HuH-7 (cell line): ENCODE data around the gene PHC2.

ENCODE experiments used
- DNase-seq: peaks from one replicate; pipeline ENCODE4 v3.0.0; 2011; ENCODE audit warnings: low spot score

The PHC2 gene

DNA sequence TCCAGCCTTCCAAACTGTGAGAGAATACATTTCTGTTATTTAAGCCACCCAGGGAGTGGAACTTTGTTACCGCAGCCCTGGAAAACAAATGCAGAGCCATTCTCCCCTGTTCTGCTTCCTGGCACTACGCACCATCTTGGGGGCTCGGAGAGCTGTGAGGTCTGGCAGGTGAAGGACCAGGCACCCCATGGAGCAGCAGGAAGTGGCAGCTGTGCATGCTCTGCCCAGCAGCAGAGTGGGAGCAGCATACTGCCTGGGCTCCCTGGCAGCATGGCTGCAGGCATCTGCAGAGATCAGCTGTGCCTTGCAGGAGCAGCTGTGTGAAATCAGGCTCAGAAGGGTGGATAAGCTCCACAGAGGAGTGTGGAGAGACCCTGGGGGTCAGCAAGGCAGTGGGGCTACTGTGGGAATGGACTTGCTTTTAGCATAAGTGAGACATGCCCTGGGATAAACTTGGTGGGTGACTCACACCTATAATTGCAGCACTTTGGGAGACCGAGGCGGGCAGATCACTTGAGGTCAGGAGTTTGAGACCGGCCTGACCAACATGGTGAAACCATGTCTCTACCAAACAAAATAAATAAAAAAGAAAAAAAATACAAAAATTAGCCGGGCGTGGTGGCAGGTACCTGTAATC, 23.9 kb upstream of the PHC2 start:
- no peak for DNase-seq

DNA sequence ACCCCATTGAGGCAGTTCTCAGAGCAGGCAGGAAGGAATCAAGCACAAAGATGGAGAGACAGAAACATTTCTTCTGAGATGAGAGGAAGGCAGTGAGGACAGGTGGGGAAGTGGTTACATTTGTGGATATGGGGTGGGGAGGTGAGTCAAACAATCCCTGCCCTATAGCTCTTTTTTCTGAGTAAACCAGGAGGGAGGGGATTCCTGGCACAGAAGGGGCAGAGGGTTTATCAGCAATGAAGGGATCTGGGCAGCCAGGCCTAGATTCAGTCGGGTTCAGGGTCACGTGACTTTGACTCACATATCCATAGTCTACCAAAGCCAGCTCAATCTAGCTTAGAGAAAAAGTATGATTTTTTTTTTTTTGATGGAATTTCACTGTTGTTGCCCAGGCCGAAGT, 15.7 kb upstream of the PHC2 start:
- no peak for DNase-seq

DNA sequence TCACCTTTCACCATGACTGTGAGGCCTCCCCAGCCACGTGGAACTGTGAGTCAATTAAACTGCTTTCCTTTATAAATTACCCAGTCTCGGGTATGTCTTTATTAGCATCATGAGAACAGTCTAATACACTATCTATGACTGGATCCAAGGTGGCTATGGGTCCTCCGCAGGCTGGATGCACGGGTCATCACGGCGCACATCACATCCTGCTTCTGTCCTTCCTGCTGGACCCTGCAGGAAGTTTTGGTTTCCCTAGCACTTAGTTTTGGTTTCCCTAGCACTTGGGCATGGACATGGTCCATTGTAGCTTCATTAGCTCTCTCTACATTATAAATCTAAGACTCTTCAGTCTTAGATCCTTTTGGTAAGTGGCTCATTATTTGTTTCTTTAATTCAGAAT, 14.2 kb upstream of the PHC2 start:
- no peak for DNase-seq

DNA sequence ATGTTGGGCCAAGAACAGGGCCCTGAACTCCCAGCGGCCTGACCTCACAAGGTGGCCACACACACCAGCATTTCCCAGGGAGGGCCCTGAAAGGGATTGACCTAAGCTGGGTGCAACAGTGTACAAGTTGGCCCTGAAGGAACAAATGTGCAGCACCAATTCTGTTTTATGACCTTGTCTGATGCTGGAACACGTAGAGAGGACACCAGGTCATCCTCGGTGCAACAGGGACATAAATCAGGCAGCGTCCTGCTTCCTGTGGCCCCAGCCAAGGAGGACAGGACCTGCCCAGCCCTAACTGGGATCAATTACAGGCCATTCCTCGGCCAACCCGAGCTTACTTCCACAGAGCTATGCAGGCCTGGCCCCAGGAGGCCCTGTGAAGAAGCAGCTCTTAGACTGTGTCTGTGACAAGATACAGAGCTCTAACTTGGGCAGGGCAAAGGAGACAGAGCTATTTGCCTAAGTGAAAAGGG, 12.8 kb upstream of the PHC2 start:
- no peak for DNase-seq

DNA sequence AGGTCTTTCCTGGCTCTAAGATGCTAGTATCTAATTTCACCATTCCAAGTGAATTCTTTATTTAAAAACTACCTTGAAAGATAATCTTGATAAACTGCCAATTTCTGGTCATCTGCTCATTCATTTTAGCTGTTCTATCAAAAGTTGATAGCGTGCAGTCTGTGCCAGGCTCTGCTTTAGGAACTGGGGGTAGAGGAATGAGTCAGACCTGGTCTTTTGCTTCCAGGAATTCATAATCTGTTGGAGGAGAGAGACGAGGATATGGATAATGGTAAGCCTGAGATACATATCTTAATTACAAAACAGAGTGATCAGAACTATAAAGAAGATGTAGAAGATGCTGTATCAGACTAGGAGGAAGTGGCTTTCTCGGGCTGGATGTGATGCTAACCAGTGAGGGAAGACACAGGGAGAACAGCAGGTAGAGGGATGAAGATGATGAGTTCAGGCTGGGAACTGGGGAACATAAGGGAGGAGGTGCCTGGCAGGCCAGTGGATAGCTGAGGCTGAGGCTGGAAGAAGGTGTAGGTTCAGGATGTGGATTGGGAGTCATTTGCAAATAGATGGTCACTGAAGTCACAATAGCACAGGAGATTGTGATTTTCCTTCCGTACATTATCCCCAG, 12.3 kb upstream of the PHC2 start:
- DNase-seq, result no peak

DNA sequence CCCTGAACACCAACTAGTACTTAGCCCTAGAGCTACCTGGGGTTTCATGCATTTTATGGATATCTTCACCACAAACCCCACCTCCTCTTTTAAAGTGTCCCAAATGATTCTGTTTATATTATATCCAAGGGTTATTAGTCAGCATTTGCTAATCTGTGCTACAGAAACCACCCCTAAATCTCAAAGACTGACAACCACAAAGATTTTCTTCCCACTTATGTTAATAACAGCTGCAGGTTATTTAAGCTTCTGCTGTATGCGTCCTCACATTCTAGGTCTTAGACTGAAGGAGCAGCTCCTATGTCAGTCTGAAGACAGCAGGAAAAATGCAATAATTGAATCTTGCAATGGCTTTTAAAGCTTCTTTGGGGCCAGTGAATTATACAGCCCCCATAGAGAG, 11.2 kb upstream of the PHC2 start:
- DNase-seq, result no peak

DNA sequence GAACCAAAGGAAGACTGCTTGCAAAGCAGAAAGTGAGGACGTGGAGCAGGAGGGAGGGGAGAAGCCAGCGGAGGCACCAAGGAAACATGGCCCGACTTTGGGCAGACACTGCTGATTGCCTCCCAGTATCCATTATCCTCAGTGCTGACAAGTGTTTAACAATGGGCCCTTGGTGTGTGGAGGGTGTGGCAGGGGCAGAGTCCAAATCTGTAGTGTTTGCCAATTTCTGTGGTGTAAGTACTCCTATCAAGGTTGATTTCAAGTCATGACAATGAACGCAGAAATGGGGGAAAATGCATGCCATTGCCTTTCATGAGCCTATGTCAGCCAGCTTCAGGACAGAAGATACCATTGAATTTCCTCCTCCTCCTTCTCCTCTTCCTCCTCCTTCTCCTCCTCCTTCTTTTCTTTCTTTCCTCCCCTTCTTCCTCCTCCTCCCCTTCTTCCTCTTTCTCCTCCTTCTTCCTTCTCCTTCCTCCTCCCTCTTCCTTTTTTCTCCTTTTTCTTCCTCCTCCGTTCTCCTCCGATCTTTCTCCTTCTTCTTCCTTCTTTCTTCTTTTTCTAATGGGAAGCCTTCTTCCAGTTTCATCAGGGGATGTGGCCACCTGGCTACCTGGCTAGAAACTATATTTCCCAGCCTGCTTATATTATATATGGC, 10.3 kb upstream of the PHC2 start:
- no peak for DNase-seq

DNA sequence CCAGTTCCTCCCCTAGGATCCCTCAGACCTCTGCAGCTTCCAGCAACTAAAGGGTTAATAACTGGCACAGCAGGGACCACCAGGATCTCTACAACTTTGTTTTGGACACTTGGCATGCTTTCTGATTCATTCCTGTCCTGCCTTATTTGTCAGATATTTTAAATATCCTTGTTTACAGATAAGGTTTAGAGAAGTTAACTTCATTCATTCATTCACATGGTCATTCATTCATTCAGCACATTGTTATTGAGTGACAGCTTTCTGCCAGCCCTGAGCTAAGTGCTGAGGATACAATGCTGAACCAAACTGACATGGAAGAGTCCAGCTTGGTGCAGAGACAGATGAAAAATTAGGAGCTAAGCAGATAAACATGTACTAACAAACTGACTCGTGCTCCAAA, 8.8 kb upstream of the PHC2 start:
- DNase-seq, result no peak

DNA sequence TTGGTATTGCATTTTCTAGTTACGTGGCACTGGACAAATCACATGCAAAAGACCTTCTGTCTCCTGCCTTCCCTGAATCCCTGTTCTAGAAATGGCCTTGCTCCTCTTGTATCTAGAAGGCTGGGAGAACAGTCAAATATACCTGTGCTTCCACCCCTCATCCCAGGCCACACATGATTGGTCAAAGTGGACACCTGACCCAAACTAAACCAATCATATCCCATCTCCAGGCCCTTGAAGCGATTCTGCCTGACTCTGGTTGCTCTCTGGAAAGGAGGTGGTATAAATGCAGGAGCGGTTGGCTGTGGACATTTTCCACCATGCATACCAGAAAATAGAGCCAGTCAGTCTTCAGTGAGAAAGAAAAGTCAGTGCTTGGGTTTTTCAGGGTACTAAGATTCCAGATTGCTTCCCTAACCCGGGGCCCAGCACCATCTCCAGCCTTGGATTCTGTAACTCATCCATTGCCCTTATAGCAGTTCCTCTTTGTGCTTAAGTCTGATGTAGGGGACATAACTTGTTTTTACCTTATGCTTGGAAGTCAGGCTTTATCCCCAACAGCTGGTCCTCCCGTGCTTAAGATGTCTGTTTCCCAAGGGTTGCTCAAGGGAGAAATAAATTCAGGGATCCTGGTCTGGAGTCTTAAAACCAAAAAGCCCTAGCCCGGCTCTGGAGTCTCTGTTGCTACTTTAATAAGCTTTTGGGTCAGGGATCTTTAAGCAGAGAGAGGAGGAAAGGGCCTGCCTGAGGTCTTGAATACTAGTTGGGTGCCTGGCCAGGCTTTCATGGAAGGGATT, 7.7 kb upstream of the PHC2 start:
- no peak for DNase-seq

DNA sequence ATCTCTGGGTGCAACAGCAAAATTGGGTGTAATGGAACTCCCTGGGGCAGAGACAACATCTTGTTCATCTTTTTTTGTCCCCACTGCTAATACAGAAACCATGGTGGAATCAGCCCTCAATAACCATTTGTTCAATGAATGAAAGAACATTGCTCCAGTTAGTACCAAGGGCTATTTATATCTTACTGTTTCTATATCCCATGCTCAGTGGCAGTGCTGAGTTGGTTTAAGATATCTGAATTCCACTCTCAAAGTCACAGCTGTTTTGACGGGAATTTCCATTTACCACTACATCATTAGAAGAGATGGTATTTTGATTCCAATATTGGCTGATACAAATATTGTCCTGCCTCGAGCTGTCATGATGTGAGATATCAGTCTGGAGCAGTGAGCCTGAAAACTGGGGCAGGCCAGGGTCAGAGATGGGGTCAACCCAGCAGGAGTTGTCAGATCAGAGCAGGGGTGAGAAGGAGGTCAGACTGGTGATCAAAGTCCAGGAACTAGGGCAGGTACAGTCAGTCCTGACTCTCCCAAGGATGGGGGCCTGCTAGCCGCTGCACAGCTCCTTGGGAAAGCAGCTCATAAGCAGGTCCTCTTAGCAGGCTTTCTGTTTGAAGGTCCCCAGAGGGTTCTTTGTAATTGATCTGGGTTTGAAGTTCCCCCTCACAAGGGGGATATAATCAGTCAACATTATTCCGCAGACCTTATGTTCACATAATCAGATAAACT, 5.8 kb upstream of the PHC2 start:
- DNase-seq, result no peak

DNA sequence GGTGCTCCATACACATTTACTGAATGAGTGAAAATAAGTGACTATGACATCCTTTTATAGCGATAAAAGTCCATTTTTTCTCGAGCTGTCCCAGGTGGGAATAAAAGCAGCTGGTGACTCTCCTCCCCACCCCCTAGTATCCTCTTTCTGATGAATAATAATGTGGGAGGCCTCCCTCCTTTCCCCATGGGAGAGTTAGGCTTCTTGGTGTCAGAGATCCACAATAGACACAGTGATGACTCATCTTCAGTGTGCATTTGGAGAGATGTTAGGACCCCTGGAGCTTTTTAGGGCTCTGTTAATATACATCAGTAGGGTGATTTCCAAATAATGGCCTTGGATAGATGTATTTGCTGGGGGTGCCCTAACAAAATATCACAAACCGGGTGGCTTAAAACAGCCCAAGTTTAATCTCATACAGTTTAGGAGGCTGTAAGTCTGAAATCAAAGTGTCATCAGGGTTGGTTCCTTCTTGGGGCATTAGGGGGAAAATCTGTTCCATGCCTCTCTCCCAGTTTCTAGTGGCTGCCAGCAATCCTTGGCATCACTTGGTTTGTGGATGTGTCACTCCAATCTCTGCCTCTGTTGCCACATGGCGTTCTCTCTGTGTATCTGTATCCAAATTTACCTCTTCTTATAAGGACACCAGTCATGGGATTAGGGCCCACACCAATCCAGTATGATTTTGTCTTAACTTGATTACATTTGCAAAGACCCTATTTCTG, 4.4 kb upstream of the PHC2 start:
- no peak for DNase-seq

DNA sequence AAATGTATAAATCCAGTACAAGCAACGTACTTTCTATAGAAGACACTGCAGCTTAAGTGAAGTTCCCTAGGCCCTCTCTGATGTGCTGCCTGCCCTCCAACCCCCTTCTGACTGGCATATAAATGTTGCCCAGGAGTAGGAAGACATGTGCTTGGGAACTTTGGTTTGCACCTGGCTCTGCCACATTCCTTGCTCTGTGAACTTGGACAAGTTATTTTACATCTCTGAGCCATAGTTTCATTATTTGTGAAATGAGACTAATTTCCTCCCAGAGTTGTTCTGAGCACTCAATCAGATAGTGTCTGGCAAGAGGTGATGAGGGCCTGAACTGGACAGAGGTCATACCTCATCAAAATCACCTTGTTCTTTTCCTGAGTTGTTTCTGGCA, 3.5 kb upstream of the PHC2 start:
- DNase-seq, result no peak

DNA sequence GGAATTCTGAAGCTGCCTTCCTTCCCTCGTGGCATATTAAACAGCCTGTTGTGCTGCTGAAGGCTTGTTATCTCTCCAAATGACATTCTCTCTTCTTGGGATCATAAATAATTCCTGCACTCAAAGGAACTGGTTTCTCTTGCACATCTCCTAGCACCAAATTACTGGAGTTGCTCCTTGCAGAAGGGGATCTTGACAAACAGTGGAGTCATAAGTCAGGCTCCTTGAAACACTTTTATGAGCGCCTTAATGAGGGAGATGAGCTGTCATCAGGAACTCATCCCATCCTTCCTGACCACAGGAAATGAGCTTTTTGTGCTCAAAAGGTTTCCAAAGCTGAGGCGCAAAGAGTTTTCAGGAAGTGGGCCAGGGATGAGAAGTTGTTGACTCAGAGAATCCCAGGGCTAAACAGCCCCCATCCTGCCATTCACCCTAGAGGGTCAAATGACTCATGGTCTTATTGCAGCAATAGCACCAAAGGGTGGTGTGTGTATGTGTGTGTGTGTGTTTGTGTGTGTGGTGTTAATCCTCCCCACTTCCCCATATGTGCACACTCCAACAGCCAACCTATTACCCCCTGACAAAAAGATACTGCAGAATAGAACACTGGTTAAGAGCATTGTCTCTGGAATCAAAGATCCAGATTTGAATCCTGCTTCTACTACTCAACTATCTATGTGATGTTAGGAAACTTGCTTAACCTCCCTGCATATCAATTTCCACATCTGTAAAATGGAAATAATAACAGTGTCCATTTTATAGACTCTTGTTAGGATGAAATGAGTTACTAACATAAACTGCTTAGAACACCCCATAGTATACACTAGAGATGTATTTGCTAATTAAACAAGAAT, 2.8 kb upstream of the PHC2 start:
- DNase-seq, result no peak

DNA sequence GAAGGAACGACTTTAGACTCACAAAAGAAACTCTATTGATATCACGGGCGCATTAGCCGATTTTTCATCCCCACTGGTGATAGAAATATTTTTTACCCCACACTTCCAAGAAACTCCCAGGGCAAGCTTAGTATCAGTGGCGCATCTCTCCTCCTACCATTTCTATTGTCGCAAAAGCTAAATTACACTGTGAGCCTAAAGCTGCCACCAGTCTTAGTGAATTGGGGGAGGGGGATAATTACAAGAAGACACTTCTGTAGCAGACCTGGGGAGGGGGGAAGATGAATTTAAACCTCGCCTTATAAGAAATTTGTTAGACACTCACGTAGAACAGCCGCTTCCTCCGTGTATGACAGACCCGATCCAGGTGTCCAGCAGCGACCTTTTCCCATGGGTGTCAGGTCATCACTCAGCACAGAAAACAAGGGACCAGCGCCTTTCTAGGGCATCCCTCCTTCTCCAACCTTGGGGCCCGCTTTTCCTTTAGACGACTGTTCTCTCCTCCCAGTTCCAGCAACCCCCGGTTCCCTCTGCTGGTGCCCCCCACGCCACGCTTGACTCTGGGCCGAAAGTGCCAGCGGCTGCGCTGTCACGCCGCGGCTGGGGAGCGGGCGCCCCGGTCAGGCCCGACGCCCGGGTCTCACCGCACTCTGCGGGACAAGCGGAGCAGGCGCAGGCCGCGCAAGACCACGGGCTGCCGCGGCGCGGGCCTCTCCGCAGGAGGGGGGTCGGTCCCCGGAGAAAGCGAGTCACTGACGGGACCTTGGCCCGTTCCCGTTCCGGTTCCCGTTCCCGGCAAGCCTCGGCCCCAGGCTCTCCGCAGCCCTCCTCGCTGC, 821 bp downstream of the PHC2 start:
- DNase-seq, result no peak

DNA sequence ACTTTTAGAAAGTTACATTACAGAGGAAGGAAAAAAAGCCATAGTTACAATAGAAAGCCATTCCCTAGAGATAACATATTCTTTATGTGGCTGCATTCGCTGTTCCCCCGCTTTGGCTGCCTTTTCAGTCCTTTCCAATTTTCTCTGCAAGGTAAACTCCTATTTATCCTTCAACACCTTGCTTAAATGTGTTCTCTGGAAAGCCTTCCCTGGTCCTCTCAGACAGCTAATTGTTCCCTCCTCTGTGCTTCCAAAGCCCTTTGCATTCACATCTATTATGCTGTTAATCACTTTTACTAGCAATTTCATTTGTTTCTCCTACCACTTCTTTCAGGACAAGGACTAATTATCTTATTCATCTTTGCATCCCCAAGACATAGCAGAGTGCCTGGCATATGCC, 1.6 kb downstream of the PHC2 start:
- no peak for DNase-seq

DNA sequence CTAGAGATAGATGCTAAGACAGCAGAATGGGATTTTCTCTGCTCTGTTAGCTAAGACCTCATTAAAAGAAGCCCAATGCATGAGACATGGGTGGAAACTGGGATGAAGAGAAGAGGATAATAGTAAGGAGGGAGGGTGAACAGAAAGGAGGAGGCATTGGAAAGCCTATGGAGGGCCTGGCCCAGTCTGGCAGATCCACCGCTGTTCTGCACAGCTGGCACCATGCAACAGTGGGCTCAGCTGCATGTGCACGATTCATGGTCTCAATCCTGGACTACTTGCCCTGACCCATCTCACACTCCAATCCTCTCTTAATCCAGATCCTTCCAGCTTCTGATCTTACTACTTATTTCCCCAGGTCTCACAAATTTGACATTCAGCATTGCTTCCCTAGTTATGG, 2.2 kb downstream of the PHC2 start:
- no peak for DNase-seq

DNA sequence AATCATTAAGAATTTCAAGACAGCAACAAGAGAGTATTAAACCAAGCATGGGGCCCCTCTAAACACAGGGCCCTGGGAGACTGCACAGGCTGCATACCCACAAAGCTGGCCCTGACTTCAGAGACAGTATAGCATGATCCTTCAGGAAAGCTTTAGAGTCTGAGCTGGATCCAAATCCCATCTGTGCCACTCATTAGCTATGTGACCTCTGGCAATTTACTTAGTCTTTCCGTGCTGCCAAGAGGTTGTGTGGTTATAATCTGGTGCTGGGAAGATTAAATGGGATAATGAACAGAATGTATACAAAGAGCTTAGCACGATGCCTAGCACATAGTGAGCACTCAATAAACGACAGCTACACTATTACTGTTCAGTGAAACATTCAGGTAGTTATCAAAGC, 4.0 kb downstream of the PHC2 start:
- no peak for DNase-seq

DNA sequence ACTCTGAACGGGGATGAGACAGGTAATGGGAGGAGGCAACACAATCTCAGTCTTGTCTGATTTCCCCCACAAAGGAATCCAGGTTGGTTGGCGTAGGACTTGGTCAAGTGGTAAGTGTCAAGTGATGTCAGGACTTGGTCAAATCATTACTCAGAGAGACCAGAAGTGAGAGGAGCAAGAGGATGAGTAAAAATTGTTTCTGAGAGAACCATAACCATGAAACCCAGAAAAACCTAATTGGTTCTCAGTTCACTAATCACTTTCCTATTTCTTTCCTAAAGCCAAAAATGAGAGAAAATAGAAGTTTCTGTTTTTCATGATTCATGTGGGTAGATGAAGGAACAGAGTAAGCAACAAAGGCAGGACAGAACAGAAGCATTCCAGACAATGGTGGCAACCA, 5.0 kb downstream of the PHC2 start:
- no peak for DNase-seq

DNA sequence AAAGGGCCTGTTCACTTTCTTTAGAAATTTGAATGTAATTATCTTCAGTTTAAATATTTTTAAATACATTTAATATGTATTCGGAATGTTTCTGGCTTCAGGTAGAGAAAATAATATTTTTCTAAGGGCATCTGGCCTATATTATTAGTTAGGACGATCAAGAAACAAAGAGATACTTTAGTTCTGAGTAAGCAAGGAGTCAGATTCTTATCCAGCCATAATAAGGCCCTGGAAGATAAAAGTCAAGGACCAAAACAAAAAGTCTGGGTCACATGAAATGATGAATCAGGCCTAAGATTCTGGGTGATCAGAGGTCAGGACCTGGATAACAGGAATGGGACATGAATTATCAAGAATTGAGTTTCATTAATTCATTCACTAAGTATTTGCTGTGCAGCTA, 6.3 kb downstream of the PHC2 start:
- DNase-seq, result no peak

DNA sequence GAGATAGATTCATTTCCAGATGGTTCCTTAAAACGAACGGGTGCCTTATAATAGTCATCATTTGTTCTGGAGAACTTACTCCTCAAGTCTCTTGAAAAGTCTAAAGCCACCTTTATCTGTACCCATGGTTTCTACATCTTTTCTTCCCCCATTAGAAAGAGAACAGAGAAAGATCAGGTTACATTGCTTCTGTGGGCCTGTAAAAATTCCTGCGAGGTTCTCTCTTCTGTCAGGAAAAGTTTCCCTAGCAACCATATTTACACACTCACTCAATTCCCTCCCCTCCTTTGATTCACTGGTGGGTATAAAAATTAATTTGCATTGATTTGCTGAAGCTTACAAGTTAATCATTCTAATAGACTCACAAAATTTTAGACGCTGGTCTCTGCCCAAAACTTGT, 6.7 kb downstream of the PHC2 start:
- DNase-seq, result no peak
